Putamen (tissue), 1 donor: Measurements from ENCODE around the gene ST6GALNAC3.

Experiments
- DNase-seq: peaks from one replicate; pipeline ENCODE4 v3.0.0-alpha.2; 2016; ENCODE audit warnings: low spot score

Gene ST6GALNAC3

GRCh38 chr1:76583875-76584477 lies 509.4 kb downstream of the ST6GALNAC3 start:
- no peak for DNase-seq

GRCh38 chr1:76585980-76586674 lies 511.6 kb downstream of the ST6GALNAC3 start:
- no peak for DNase-seq

GRCh38 chr1:76587212-76587611 lies 512.7 kb downstream of the ST6GALNAC3 start:
- DNase-seq: no peak

GRCh38 chr1:76591461-76591860 lies 516.9 kb downstream of the ST6GALNAC3 start:
- no peak for DNase-seq

GRCh38 chr1:76591963-76592362 lies 517.4 kb downstream of the ST6GALNAC3 start:
- DNase-seq: no peak

- no peak for DNase-seq
Measured at GRCh38 chr1:76593141-76593540, 518.6 kb downstream of the ST6GALNAC3 start.

- no peak for DNase-seq
Measured at GRCh38 chr1:76593618-76594017, 519.1 kb downstream of the ST6GALNAC3 start.

GRCh38 chr1:76595024-76595423 lies 520.5 kb downstream of the ST6GALNAC3 start:
- no peak for DNase-seq

GRCh38 chr1:76601465-76601864 lies 526.9 kb downstream of the ST6GALNAC3 start:
- no peak for DNase-seq

GRCh38 chr1:76607717-76608116 lies 533.2 kb downstream of the ST6GALNAC3 start:
- no peak for DNase-seq

- no peak for DNase-seq
Measured at GRCh38 chr1:76611770-76612445, 537.4 kb downstream of the ST6GALNAC3 start.

- DNase-seq: no peak
Measured at GRCh38 chr1:76613886-76614285, 539.3 kb downstream of the ST6GALNAC3 start.

GRCh38 chr1:76615253-76616035 lies 540.9 kb downstream of the ST6GALNAC3 start:
- no peak for DNase-seq

- DNase-seq: no peak
Measured at GRCh38 chr1:76620371-76620770, 545.8 kb downstream of the ST6GALNAC3 start.

- DNase-seq: no peak
Measured at GRCh38 chr1:76622774-76623528, 548.4 kb downstream of the ST6GALNAC3 start.

- no peak for DNase-seq
Measured at GRCh38 chr1:76625886-76626678, 551.5 kb downstream of the ST6GALNAC3 start.

- DNase-seq: no peak
Measured at GRCh38 chr1:76627498-76627897, 553.0 kb downstream of the ST6GALNAC3 start.

GRCh38 chr1:76627901-76628300 lies 553.4 kb downstream of the ST6GALNAC3 start:
- no peak for DNase-seq

- DNase-seq: no peak
Measured at GRCh38 chr1:76632136-76632535, 557.6 kb downstream of the ST6GALNAC3 start.

GRCh38 chr1:76635784-76636183 lies 561.2 kb downstream of the ST6GALNAC3 start:
- no peak for DNase-seq

- DNase-seq: peak; percentile 37
Measured at GRCh38 chr1:76639181-76639580, 564.6 kb downstream of the ST6GALNAC3 start.
